GM12801 (cell line): ENCODE data around the gene TMEM138.

ENCODE experiments used
- TF ChIP-seq, protein P1 (sequence below): IDR thresholded peaks from one replicate; pipeline ENCODE4 v1.5.1; 2011; ENCODE audit warnings: control low read depth; ENCODE audit not compliant: insufficient read length; ENCODE audit errors: extremely low read depth

The TMEM138 gene

DNA sequence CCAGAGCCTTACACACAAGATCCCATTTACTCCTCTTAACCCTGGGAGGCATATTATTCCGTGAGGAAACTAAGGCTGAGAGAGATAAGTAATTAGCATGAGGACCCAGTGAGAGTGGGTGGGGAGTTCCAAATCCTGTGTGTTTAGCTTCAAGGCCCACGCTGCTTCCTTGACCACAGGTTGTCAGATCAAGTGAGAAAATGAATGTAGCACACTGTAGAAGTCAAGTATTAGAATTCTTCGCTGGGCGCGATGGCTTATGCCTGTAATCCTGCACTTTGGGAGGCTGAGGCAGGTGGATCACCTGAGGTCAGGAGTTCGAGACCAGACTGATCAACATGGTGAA, 4.3 kb upstream of the TMEM138 start:
- TF ChIP-seq, protein P1, sequence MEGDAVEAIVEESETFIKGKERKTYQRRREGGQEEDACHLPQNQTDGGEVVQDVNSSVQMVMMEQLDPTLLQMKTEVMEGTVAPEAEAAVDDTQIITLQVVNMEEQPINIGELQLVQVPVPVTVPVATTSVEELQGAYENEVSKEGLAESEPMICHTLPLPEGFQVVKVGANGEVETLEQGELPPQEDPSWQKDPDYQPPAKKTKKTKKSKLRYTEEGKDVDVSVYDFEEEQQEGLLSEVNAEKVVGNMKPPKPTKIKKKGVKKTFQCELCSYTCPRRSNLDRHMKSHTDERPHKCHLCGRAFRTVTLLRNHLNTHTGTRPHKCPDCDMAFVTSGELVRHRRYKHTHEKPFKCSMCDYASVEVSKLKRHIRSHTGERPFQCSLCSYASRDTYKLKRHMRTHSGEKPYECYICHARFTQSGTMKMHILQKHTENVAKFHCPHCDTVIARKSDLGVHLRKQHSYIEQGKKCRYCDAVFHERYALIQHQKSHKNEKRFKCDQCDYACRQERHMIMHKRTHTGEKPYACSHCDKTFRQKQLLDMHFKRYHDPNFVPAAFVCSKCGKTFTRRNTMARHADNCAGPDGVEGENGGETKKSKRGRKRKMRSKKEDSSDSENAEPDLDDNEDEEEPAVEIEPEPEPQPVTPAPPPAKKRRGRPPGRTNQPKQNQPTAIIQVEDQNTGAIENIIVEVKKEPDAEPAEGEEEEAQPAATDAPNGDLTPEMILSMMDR, result no peak

DNA sequence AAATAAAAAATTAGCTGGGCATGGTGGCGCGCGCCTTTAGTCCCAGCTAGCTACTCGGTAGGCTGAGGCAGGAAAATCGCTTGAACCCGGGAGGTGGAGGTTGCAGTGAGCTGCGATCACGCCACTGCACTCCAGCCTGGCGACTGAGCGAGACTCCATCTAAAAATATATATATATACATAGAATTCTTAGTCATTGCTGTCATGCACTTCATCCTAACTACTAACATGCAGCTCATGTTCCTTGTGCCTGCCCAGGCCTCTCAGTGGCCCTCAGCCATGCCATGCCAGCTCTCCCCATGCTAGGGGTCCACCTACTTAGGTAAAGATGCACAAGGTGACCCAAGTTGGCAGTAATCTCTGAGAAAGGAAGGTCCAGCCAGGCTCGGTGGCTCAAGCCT, 3.6 kb upstream of the TMEM138 start:
- TF ChIP-seq, protein P1, result no peak

DNA sequence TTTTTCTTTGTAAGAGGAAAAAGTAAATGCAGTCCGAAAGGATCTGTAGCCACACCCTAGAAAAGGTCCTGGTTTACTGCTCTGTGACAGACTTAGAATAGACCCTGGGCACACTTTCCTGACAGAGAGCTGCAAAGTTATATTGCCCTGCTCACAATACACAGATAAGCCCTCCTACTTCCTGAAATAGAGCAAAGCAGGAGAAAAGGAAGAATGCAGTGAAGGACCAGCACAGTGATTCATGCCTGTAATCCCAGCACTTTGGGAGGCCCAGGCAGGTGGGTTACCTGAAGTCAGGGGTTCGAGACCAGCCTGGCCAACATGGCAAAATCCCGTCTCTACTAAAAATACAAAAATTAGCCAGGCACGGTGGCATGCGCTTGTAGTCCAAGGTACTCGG, 2.7 kb upstream of the TMEM138 start:
- TF ChIP-seq, protein P1, result no peak

DNA sequence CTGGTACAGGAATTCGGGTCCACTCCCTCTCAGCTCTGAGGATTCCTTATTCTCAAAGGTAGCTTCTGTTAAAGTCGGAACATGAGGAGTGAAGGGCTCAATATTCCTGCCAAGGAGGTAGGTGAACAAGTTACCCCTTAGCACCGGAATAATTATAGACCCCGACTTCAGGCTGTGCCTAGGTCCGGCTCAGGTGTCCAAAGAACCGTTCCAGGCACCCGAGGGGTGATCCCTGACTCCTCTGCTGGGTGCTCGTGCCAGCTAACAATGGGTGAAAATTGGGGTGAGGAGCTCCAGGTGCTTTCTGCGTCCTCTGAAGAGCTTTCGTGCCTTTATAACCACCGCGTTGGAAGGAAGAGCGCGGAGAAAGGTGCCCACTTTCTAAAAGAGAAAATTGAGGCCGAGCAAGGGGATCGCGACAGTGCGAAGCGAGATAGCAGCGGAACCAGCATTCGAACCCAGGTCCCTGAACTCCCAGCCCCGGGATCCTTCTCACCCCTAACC, 885 bp upstream of the TMEM138 start:
- TF ChIP-seq, protein P1, result no peak

DNA sequence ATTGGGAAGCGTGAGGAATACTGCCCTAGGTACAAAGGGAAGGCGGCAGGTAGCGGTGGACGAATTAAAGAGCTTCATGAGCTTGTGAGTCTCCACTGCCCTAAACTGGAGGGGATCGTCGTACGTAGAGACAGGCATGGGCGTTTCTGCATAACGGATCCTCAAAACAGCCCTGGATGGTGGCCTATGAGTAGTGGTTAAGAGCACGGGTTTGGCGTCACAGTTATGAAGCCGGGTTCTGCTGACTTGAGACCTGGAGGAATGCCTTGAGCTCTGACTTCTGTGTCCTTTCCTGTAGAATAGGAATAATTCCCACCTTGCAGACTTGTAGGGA, 335 bp downstream of the TMEM138 start:
- TF ChIP-seq, protein P1, result no peak

DNA sequence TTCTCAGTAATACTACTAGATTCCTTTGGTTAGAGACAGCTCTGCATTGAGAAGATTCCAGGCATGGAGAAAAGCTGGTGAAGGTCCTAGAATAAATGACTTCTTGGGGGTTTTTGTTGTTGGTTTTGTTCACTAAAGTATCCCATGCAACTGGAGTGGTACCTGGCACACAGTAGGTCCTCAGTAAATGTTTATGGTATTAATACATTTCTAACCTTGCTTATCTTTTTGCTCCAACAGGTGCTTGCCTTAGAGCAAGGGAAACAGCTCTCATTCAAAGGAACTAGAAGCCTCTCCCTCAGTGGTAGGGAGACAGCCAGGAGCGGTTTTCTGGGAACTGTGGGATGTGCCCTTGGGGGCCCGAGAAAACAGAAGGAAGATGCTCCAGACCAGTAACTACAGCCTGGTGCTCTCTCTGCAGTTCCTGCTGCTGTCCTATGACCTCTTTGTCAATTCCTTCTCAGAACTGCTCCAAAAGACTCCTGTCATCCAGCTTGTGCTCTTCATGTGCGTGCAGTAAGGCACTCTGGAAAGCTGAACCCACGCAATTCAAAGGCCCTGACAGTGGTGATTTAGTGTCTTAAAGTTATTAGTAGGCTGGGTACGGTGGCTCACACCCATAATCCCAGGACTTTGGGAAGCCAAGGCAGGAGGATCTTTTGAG, 2.0 kb downstream of the TMEM138 start:
- TF ChIP-seq, protein P1, result no peak

DNA sequence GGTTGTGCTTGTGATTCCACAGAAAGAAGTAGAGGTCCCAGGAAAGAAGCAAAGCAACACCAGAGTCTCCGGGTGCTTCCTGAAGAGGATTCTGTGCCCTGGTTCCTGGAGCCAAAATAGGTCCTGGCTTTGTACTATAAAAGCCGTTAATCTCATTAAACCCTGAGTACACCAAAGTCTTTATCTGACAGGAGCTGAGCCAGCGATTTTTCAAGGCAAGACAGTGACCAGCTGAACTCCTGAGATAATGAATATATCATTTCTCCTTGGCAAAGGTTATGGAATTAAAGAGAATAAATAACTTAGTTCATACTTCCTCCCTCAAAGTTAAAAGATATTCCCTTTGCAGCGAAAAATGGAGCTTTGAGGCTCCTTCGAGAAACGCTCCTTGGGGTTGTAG, 5.2 kb downstream of the TMEM138 start:
- TF ChIP-seq, protein P1, result no peak
